Measurements from ENCODE around the gene DSCAM. TPM values are rescaled to one million over a fixed set of nuclear protein-coding genes. Genes with fewer than 3 reads are reported as not detected.

Gene DSCAM
- total and polyA plus RNA-seq, 10 of the 15 experiments (the other 5 are each of a cell fraction or from before 2014, with no cell fraction given): not detected

DNA sequence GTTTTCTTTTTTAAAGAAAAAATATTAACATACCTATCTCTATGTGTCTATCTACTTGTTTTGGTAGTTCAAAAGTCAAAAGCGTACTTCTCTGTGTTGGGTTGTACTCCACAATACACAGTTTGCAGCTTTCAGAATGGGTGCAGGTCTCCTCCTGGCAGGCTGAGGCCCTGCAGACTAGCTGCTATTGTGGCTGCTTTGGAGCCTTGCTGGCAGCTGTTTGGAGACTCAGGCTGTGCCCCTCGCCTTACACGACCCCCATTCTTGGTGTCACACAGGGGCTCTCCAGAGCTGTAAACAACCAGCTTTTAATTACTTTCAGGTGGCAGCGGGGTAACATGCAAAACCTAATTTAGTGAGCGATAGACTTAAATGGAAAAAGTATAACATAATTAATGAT lies 160.4 kb downstream of the DSCAM start (continued):
- TF ChIP-seq MTA2 (IDR thresholded peaks at IDR 0.05; ENCODE audit: low read depth): no peak
- TF ChIP-seq CHD1 (IDR thresholded peaks at IDR 0.05; ENCODE audit: low read depth, low read length): no peak
- no peak for TF ChIP-seq BHLHE40 (IDR thresholded peaks at IDR 0.05; ENCODE audit: borderline replicate concordance in 1 of 2, low read depth in 2 of 2, low read length in 1 of 2)
- no peak for TF ChIP-seq CBX5 (IDR thresholded peaks at IDR 0.05; ENCODE audit: low read depth)
- no peak for TF ChIP-seq NBN (IDR thresholded peaks at IDR 0.05)
- TF ChIP-seq, protein P1, sequence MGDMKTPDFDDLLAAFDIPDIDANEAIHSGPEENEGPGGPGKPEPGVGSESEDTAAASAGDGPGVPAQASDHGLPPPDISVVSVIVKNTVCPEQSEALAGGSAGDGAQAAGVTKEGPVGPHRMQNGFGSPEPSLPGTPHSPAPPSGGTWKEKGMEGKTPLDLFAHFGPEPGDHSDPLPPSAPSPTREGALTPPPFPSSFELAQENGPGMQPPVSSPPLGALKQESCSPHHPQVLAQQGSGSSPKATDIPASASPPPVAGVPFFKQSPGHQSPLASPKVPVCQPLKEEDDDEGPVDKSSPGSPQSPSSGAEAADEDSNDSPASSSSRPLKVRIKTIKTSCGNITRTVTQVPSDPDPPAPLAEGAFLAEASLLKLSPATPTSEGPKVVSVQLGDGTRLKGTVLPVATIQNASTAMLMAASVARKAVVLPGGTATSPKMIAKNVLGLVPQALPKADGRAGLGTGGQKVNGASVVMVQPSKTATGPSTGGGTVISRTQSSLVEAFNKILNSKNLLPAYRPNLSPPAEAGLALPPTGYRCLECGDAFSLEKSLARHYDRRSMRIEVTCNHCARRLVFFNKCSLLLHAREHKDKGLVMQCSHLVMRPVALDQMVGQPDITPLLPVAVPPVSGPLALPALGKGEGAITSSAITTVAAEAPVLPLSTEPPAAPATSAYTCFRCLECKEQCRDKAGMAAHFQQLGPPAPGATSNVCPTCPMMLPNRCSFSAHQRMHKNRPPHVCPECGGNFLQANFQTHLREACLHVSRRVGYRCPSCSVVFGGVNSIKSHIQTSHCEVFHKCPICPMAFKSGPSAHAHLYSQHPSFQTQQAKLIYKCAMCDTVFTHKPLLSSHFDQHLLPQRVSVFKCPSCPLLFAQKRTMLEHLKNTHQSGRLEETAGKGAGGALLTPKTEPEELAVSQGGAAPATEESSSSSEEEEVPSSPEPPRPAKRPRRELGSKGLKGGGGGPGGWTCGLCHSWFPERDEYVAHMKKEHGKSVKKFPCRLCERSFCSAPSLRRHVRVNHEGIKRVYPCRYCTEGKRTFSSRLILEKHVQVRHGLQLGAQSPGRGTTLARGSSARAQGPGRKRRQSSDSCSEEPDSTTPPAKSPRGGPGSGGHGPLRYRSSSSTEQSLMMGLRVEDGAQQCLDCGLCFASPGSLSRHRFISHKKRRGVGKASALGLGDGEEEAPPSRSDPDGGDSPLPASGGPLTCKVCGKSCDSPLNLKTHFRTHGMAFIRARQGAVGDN (IDR thresholded peaks at IDR 0.05): no peak
- TF ChIP-seq, protein P2, sequence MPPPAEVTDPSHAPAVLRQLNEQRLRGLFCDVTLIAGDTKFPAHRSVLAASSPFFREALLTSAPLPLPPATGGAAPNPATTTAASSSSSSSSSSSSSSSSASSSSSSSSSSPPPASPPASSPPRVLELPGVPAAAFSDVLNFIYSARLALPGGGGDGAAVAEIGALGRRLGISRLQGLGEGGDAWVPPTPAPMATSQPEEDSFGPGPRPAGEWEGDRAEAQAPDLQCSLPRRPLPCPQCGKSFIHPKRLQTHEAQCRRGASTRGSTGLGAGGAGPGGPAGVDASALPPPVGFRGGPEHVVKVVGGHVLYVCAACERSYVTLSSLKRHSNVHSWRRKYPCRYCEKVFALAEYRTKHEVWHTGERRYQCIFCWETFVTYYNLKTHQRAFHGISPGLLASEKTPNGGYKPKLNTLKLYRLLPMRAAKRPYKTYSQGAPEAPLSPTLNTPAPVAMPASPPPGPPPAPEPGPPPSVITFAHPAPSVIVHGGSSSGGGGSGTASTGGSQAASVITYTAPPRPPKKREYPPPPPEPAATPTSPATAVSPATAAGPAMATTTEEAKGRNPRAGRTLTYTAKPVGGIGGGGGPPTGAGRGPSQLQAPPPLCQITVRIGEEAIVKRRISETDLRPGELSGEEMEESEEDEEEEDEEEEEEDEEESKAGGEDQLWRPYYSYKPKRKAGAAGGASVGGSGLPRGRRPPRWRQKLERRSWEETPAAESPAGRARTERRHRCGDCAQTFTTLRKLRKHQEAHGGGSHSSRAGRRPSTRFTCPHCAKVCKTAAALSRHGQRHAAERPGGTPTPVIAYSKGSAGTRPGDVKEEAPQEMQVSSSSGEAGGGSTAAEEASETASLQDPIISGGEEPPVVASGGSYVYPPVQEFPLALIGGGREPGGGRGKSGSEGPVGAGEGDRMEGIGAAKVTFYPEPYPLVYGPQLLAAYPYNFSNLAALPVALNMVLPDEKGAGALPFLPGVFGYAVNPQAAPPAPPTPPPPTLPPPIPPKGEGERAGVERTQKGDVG (CRISPR knock-in tag; IDR thresholded peaks at IDR 0.05): no peak
- TF ChIP-seq, protein P3, sequence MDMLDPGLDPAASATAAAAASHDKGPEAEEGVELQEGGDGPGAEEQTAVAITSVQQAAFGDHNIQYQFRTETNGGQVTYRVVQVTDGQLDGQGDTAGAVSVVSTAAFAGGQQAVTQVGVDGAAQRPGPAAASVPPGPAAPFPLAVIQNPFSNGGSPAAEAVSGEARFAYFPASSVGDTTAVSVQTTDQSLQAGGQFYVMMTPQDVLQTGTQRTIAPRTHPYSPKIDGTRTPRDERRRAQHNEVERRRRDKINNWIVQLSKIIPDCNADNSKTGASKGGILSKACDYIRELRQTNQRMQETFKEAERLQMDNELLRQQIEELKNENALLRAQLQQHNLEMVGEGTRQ (IDR thresholded peaks at IDR 0.05; ENCODE audit: borderline replicate concordance, low read depth, low read length): no peak
- TF ChIP-seq, protein P4, sequence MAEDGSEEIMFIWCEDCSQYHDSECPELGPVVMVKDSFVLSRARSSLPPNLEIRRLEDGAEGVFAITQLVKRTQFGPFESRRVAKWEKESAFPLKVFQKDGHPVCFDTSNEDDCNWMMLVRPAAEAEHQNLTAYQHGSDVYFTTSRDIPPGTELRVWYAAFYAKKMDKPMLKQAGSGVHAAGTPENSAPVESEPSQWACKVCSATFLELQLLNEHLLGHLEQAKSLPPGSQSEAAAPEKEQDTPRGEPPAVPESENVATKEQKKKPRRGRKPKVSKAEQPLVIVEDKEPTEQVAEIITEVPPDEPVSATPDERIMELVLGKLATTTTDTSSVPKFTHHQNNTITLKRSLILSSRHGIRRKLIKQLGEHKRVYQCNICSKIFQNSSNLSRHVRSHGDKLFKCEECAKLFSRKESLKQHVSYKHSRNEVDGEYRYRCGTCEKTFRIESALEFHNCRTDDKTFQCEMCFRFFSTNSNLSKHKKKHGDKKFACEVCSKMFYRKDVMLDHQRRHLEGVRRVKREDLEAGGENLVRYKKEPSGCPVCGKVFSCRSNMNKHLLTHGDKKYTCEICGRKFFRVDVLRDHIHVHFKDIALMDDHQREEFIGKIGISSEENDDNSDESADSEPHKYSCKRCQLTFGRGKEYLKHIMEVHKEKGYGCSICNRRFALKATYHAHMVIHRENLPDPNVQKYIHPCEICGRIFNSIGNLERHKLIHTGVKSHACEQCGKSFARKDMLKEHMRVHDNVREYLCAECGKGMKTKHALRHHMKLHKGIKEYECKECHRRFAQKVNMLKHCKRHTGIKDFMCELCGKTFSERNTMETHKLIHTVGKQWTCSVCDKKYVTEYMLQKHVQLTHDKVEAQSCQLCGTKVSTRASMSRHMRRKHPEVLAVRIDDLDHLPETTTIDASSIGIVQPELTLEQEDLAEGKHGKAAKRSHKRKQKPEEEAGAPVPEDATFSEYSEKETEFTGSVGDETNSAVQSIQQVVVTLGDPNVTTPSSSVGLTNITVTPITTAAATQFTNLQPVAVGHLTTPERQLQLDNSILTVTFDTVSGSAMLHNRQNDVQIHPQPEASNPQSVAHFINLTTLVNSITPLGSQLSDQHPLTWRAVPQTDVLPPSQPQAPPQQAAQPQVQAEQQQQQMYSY (CRISPR knock-in tag; IDR thresholded peaks at IDR 0.05): no peak
- TF ChIP-seq, protein P5, sequence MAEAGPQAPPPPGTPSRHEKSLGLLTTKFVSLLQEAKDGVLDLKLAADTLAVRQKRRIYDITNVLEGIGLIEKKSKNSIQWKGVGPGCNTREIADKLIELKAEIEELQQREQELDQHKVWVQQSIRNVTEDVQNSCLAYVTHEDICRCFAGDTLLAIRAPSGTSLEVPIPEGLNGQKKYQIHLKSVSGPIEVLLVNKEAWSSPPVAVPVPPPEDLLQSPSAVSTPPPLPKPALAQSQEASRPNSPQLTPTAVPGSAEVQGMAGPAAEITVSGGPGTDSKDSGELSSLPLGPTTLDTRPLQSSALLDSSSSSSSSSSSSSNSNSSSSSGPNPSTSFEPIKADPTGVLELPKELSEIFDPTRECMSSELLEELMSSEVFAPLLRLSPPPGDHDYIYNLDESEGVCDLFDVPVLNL (IDR thresholded peaks at IDR 0.05; ENCODE audit: low read depth, low read length): no peak
- TF ChIP-seq HCFC1 (IDR thresholded peaks at IDR 0.05; ENCODE audit: low read length): no peak

All from GM12878 (cell line).